Peyer's patch (tissue), 4 donors: ENCODE measurements around the gene CLDN10. TPM values are rescaled to one million over a fixed set of nuclear protein-coding genes. Genes with fewer than 3 reads are reported as not detected.
"Not testable (repeated sequence)": the region's sequence is repeated elsewhere in the genome, so short reads cannot be mapped to it uniquely, and the experiment has no call there.

Experiments used
- DNase-seq, 3 donors: peaks; one replicate each; pipeline ENCODE4 v3.0.0-alpha.2; 2017 to 2019
- H3K27ac ChIP-seq, 4 donors: fragments of 200-600 bp; sonication (generic); one replicate each; pipeline ENCODE4 v1.5.1; 2016 to 2019
- H3K27me3 ChIP-seq, 2 donors: fragments of 200-600 bp; sonication (generic); one replicate each; pipeline ENCODE4 v1.5.1; 2019
- H3K36me3 ChIP-seq, 3 donors: fragments of 200-600 bp; sonication (generic); one replicate each; pipeline ENCODE4 v1.5.1; 2016 to 2019
- H3K4me1 ChIP-seq, 4 donors: fragments of 200-600 bp; sonication (generic); one replicate each; pipeline ENCODE4 v1.5.1; 2016 to 2019
- H3K4me3 ChIP-seq, 4 donors: fragments of 200-600 bp; sonication (generic); 1 replicate in 3 of 4; 2 replicates in 1 of 4; pipeline ENCODE4 v1.5.1; 2016 to 2019; ENCODE audit warnings: mild to moderate bottlenecking in 1 of 4
- H3K9me3 ChIP-seq, 4 donors: fragments of 200-600 bp; sonication (generic); one replicate each; pipeline ENCODE4 v1.5.1; 2016 to 2019; ENCODE audit warnings: mild to moderate bottlenecking in 1 of 4
- CTCF ChIP-seq, 6 experiments: fragments of 450-650 bp in 4 of 6; fragments of 200-600 bp in 2 of 6; sonication (generic) in 1 of 6; IDR thresholded peaks; one replicate each; pipeline ENCODE4 v1.5.1; 2017 to 2019; ENCODE audit warnings: antibody characterized with exemption in 6 of 6, mild to moderate bottlenecking in 3 of 6, moderate library complexity in 1 of 6
- POLR2A ChIP-seq, 2 donors: fragments of 450-650 bp; IDR thresholded peaks; one replicate each; pipeline ENCODE4 v1.5.1; 2017; ENCODE audit warnings: antibody characterized with exemption in 2 of 2, mild to moderate bottlenecking in 2 of 2, moderate library complexity in 2 of 2
- total RNA-seq, 4 donors: library from RNA; depleted of rRNA; stranded (reverse); fragments of >200 nt; gene quantifications; one replicate each; pipeline ENCODE4 v1.1.0, GENCODE V29; 2016

The CLDN10 gene
- total RNA-seq, 4 donors from 2014 or later = 0.57 TPM; not detected in 3

- Histone ChIP-seq H3K36me3 (no peaks in the 10 kb centered on the region), H3K27ac (no peak overlapping the region), H3K27me3 (no peaks in the 10 kb centered on the region), H3K4me3 (no peak overlapping the region), H3K4me1 (no peaks in the 10 kb centered on the region), H3K9me3 (no peaks in the 10 kb centered on the region)
- TF ChIP-seq POLR2A (IDR thresholded peaks at IDR 0.05) (no peak), CTCF (IDR thresholded peaks at IDR 0.05) (no peak)
- DNase-seq = no peak
These were observed 12.3 kb downstream of the CLDN10 start for GRCh38 chr13:95564733-95565291.

DNA sequence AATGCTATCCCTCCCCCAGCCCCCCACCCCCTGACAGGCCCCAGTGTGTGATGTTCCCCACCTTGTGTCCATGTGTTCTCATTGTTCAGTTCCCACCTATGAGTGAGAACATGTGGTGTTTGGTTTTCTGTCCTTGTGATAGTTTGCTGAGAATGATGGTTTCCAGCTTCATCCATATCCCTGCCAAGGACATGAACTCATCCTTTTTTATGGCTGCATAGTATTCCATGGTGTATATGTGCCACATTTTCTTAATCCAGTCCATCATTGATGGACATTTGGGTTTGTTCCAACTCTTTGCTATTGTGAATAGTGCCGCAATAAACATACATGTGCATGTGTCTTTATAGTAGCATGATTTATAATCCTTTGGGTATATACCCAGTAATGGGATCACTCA is 13.2 kb downstream of the CLDN10 start:
- H3K4me1 ChIP-seq, DNase-seq, H3K27ac ChIP-seq, H3K27me3 ChIP-seq, H3K4me3 ChIP-seq, H3K9me3 ChIP-seq, H3K36me3 ChIP-seq: not testable (repeated sequence)

GRCh38 chr13:95568131-95568530 is 15.6 kb downstream of the CLDN10 start:
- no peak for TF ChIP-seq POLR2A (IDR thresholded peaks at IDR 0.05)
- no peak for TF ChIP-seq CTCF (IDR thresholded peaks at IDR 0.05)
- Histone ChIP-seq H3K27ac (no peak overlapping the region), H3K9me3 (no peaks in the 10 kb centered on the region), H3K36me3 (no peaks in the 10 kb centered on the region), H3K4me3 (no peak overlapping the region), H3K4me1 (no peaks in the 10 kb centered on the region), H3K27me3 (no peaks in the 10 kb centered on the region)
- DNase-seq = no peak

GRCh38 chr13:95570016-95570415 is 17.5 kb downstream of the CLDN10 start:
- no peak for TF ChIP-seq POLR2A (IDR thresholded peaks at IDR 0.05)
- Histone ChIP-seq H3K36me3 (no peaks in the 10 kb centered on the region), H3K4me1 (no peaks in the 10 kb centered on the region), H3K27ac (no peak overlapping the region), H3K9me3 (no peaks in the 10 kb centered on the region), H3K4me3 (no peak overlapping the region), H3K27me3 (no peaks in the 10 kb centered on the region)
- DNase-seq = no peak

DNA sequence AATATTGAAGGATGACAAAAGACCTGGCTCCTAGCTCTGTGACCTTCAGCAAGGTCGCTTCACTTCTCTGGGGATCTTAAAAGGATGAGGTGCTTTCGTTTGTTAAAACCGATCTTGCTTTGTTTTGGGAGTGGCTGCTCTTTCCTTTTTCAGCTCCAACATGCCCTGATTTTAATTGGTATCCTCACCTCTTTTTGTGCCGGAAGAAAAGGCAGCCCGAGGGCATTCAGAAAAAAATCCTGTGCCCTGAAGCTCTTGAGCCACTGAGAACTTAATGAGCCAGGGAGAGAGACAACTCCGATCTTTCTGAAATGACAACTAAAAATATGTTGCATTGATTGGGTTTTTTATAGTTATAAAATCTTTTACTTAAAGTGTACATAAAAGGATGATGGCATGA is 19.4 kb downstream of the CLDN10 start:
- Histone ChIP-seq H3K27me3 (no peaks in the 10 kb centered on the region), H3K36me3 (no peaks in the 10 kb centered on the region), H3K9me3 (no peaks in the 10 kb centered on the region), H3K27ac (no peak overlapping the region), H3K4me3 (no peak overlapping the region), H3K4me1 (no peaks in the 10 kb centered on the region)
- no peak for TF ChIP-seq CTCF (IDR thresholded peaks at IDR 0.05)
- no peak for TF ChIP-seq POLR2A (IDR thresholded peaks at IDR 0.05)
- DNase-seq = no peak

- Histone ChIP-seq H3K27me3 (no peaks in the 10 kb centered on the region), H3K4me1 (no peaks in the 10 kb centered on the region), H3K9me3 (no peaks in the 10 kb centered on the region), H3K27ac (no peak overlapping the region), H3K4me3 (no peak overlapping the region), H3K36me3 (no peaks in the 10 kb centered on the region)
- DNase-seq = no peak
- TF ChIP-seq CTCF (IDR thresholded peaks at IDR 0.05) (no peak), POLR2A (IDR thresholded peaks at IDR 0.05) (no peak)
These were observed 20.7 kb downstream of the CLDN10 start for GRCh38 chr13:95573221-95573620.

DNA sequence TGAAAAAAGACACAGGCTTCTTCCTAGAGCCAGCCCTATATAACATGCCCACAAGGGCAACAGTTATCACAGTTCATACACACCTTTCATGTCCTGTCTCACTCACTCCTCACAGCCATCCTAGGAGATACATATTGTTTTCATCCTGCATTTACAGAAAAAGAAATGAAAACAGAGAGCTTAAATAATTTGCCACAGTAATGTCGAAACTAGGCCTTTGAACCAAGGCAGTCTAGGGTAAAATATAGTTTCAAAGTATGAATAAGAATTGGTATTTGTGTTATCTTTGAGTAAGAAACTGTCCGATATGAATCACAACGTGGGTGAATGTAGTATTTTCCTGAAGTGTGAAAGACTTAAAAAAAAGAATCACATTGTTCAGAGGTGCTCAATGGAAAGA is 26.8 kb downstream of the CLDN10 start:
- TF ChIP-seq CTCF (IDR thresholded peaks at IDR 0.05) = no peak
- no peak for TF ChIP-seq POLR2A (IDR thresholded peaks at IDR 0.05)
- H3K27ac ChIP-seq = no peak overlapping the region
- no peak for DNase-seq
- H3K9me3 ChIP-seq = no peaks in the 10 kb centered on the region
- H3K36me3 ChIP-seq = no peaks in the 10 kb centered on the region
- H3K4me1 ChIP-seq = no peaks in the 10 kb centered on the region
- H3K27me3 ChIP-seq = no peaks in the 10 kb centered on the region
- no peak overlapping the region for H3K4me3 ChIP-seq
